Endometrium (tissue), 2 donors: ENCODE measurements around the gene EIF2A.
"Not testable (repeated sequence)": the region's sequence is repeated elsewhere in the genome, so short reads cannot be mapped to it uniquely, and the experiment has no call there.

Experiments used
- FAIRE-seq: peaks from 2 replicates; lab custom pipeline; 2012; peaks lifted over from hg19 to GRCh38; lab: Jason Lieb, UNC
- donor health status: control.
- donor health status: control.

EIF2A gene

GRCh38 chr3:150543531-150543930 lies 3.1 kb upstream of the EIF2A start:
- no peak for FAIRE-seq

GRCh38 chr3:150544041-150544440 lies 2.5 kb upstream of the EIF2A start:
- no peak for FAIRE-seq

- FAIRE-seq = no peak
Measured at GRCh38 chr3:150544726-150545125, 1.9 kb upstream of the EIF2A start.

- FAIRE-seq = no peak
Measured at GRCh38 chr3:150545419-150546225, 965 bp upstream of the EIF2A start.

GRCh38 chr3:150547045-150547741 lies 606 bp downstream of the EIF2A start:
- FAIRE-seq = peak; percentile 29

- FAIRE-seq = no peak
Measured at GRCh38 chr3:150555859-150556436, 9.4 kb downstream of the EIF2A start.

GRCh38 chr3:150556792-150557191 lies 10.2 kb downstream of the EIF2A start:
- FAIRE-seq = no peak

- no peak for FAIRE-seq
Measured at GRCh38 chr3:150557725-150558124, 11.1 kb downstream of the EIF2A start.

GRCh38 chr3:150564243-150564642 lies 17.7 kb downstream of the EIF2A start:
- peak; percentile 23 for FAIRE-seq

GRCh38 chr3:150567328-150567727 lies 20.7 kb downstream of the EIF2A start:
- FAIRE-seq = no peak

- FAIRE-seq = no peak
Measured at GRCh38 chr3:150577855-150578254, 31.3 kb downstream of the EIF2A start.

GRCh38 chr3:150581174-150581573 lies 34.6 kb downstream of the EIF2A start:
- no peak for FAIRE-seq

- FAIRE-seq = no peak
Measured at GRCh38 chr3:150582620-150583019, 36.0 kb downstream of the EIF2A start.

- no peak for FAIRE-seq
Measured at GRCh38 chr3:150583028-150583427, 36.4 kb downstream of the EIF2A start.

- FAIRE-seq = no peak
Measured at GRCh38 chr3:150588027-150588830, 41.6 kb downstream of the EIF2A start.

- FAIRE-seq = no peak
Measured at GRCh38 chr3:150589759-150590158, 43.2 kb downstream of the EIF2A start.

GRCh38 chr3:150594150-150594549 lies 47.6 kb downstream of the EIF2A start:
- FAIRE-seq = no peak

GRCh38 chr3:150597646-150598045 lies 51.1 kb downstream of the EIF2A start:
- FAIRE-seq = no peak

GRCh38 chr3:150599611-150600297 lies 53.2 kb downstream of the EIF2A start:
- no peak for FAIRE-seq

GRCh38 chr3:150600647-150601530 lies 54.3 kb downstream of the EIF2A start:
- not testable (repeated sequence) for FAIRE-seq
